ENCODE results near the gene FOXA1. TPM values are rescaled to one million over a fixed set of nuclear protein-coding genes. Genes with fewer than 3 reads are reported as not detected.

The FOXA1 gene
- total and polyA plus RNA-seq, 2 of the 4 experiments (the other 2 are of a cell fraction): 0.18 to 0.31 TPM

DNA sequence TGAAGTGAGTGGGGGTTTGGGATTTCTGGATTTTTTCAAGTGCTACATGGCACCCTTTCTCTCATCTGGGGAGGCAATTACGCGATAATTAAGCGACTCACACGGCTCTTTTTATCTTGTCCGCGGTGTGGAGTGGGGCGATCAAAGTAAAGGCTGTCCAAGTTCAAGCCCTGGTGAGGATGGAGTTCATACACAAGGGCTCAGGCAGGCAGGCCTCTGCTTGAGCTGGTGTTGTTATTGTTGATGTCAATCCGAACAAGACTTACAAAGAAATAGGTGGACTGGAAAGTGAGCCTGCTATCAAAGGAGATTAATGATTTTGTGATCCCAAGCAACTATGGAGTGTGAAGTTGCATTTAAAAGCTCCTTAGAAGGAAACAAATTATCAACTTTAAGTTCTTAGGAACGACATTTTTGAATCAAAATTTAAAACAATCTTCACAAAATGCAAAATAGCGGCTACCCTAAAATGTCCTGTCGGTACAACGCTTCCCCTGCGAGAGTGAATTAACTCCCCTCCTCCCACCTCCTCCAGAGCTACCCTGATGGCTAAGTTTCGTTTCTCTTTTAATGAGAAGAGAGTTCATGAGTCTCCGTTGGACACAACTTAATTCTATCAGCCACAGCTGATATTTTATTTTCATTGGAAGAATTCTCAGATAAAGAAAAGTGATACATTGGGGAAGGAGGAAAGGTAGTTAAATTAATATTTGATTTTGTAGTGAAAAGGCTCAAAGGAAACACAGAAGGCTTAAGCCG, 5.9 kb downstream of the FOXA1 start (continued):
- TF ChIP-seq BHLHE40 (IDR thresholded peaks at IDR 0.05; ENCODE audit: low read depth, low read length): no peak
- TF ChIP-seq POLR2A (IDR thresholded peaks at IDR 0.05; ENCODE audit: low read depth, low read length): no peak

DNA sequence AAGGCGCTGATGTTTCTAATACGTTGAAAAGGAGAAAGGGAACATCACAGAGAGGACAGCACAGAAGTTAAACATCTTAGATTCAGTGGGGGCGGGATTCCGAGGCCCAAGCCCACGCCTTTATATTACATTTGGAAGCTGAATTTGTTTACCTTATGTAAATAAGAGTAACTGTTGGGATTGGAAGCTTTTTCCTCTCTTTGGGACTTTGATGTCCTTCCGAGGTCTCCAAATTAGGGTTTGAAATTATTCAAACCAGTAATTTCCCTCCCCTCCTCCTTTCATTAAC, 6.4 kb downstream of the FOXA1 start:
- Histone ChIP-seq H4K8ac (ENCODE audit: low read depth in 2 of 2, low read length in 2 of 2) (no peak overlapping the region), H3K9ac (ENCODE audit: low read depth, low read length) (no peak overlapping the region), H4K91ac (ENCODE audit: insufficient read depth, low read depth, low read length) (no peak overlapping the region), H3K27ac (ENCODE audit: insufficient read depth, low read length) (no peak overlapping the region), H2BK5ac (ENCODE audit: low read depth, low read length, poor library complexity, severe bottlenecking) (no peak overlapping the region), H3K36me3 (ENCODE audit: control insufficient read depth, insufficient read depth, low read length) (no peaks in the 10 kb centered on the region), H3K4me2 (ENCODE audit: low read depth, low read length) (no peak overlapping the region), H2AK9ac (replicated peaks; ENCODE audit: low read depth, low read length, poor library complexity) (no peak overlapping the region), H3K4ac (ENCODE audit: low read depth, low read length) (no peak overlapping the region), H2BK20ac (ENCODE audit: low read depth, low read length) (no peak overlapping the region), H3K79me1 (ENCODE audit: low read depth in 1 of 2, low read length in 2 of 2) (no peaks in the 10 kb centered on the region), H3K27me3 (ENCODE audit: control insufficient read depth, insufficient read depth, low read length) (peaks cover 91% of the 10 kb centered on the region), H3K14ac (replicated peaks; ENCODE audit: low read depth, low read length) (no peak overlapping the region), H2BK120ac (ENCODE audit: low read depth, low read length) (no peak overlapping the region), H2BK15ac (ENCODE audit: low read depth, low read length) (no peak overlapping the region), H4K5ac (ENCODE audit: low read depth, low read length) (no peak overlapping the region), H3K56ac (ENCODE audit: extremely low read depth, insufficient read depth, low read length) (no peak overlapping the region), H2AFZ (replicated peaks; ENCODE audit: low read length, poor library complexity) (no peak overlapping the region), H3K9me1 (ENCODE audit: insufficient read depth, low read length) (no peaks in the 10 kb centered on the region), H3K9me3 (ENCODE audit: control insufficient read depth, insufficient read depth, low read length) (peaks cover 23% of the 10 kb centered on the region; the same call in 1 of the 2 replicates), H3K4me3 (ENCODE audit: insufficient read depth, low read depth, low read length) (no peak overlapping the region), H3K23ac (ENCODE audit: low read depth, low read length) (no peak overlapping the region), H3K4me1 (ENCODE audit: control insufficient read depth, insufficient read depth, low read length) (no peaks in the 10 kb centered on the region; the same call in 1 of the 2 replicates), H2AK5ac (ENCODE audit: low read depth, low read length) (no peak overlapping the region), H4K20me1 (ENCODE audit: insufficient read depth, low read length) (peaks cover 8% of the 10 kb centered on the region; the same call in 1 of the 2 replicates), H3K18ac (ENCODE audit: low read depth, low read length) (no peak overlapping the region)
- in situ Hi-C loops (cut with MboI; ENCODE audit: low sequenced_read_pairs): loop anchor here (10.0 kb wide), 1 partner anchor 344 kb away; no protein-coding TSS in a partner anchor
- TF ChIP-seq USF2 (IDR thresholded peaks at IDR 0.05; ENCODE audit: low read depth, low read length) (no peak), CHD1 (IDR thresholded peaks at IDR 0.05; ENCODE audit: low read depth, low read length) (no peak), FOS (IDR thresholded peaks at IDR 0.05; ENCODE audit: low read depth, low read length) (no peak), CEBPB (IDR thresholded peaks at IDR 0.05; ENCODE audit: low read depth, low read length) (no peak), MAZ (IDR thresholded peaks at IDR 0.05; ENCODE audit: borderline replicate concordance, low read depth, low read length) (no peak), POLR2A (IDR thresholded peaks at IDR 0.05; ENCODE audit: low read depth, low read length) (no peak), SMC3 (IDR thresholded peaks at IDR 0.05; ENCODE audit: low read depth, low read length) (no peak), CTCF (conservative IDR thresholded peaks at IDR 0.05; ENCODE audit: low read depth, low read length) (no peak), MXI1 (IDR thresholded peaks at IDR 0.05; ENCODE audit: borderline replicate concordance, low read depth, low read length) (no peak)
- TF ChIP-seq, protein P1, sequence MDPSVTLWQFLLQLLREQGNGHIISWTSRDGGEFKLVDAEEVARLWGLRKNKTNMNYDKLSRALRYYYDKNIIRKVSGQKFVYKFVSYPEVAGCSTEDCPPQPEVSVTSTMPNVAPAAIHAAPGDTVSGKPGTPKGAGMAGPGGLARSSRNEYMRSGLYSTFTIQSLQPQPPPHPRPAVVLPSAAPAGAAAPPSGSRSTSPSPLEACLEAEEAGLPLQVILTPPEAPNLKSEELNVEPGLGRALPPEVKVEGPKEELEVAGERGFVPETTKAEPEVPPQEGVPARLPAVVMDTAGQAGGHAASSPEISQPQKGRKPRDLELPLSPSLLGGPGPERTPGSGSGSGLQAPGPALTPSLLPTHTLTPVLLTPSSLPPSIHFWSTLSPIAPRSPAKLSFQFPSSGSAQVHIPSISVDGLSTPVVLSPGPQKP (IDR thresholded peaks at IDR 0.05; ENCODE audit: borderline replicate concordance, low read depth, low read length): no peak
- ChIA-PET CTCF (interaction anchor here (0.5 to 0.8 kb wide), 3 partner anchors 24 to 815 kb away, joined by 3 read pairs; no protein-coding TSS in a partner anchor), POLR2A (ENCODE audit: unreplicated experiment) (no interaction called here)
- WGBS, 2 experiments (ENCODE audit: extremely low coverage in 2 of 2, insufficient read length in 1 of 2): 13% methylated on average over 2 of the region's 6 CpGs; no CpG with 5 or more reads in 1 of the 2 experiments
- intact Hi-C loops (cut with micrococcal nuclease): no loop called here
- BruUV-seq (replicated peaks): no TSS peak
- no peak for ATAC-seq (ENCODE audit: low read depth)
- no peak for DNase-seq
- dilution Hi-C loops (cut with HindIII; ENCODE audit: low sequenced_read_pairs, unreplicated experiment): no loop called here
